Measurements from ENCODE around the gene ENTPD2.

The ENTPD2 gene

DNA sequence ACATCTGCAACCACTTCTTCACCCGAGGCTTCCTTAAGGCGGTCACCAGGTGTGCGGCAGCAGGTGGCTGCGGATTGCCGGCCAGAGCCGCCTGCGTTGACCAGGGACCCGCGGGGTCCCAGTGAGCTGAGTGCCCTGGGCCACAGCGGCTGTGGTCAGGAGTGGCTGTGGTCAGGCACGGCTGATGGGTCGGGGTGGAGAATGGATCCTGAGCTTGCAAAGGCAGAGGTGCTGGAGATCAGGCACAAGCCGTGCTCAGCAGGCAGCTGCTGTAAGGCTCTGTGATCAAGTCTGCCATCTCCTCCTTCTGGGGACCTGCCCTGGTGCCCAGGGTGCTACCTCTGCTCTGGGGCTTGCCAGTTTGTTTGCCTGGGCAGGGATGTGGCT, 25.5 kb upstream of the ENTPD2 start:
- no peak for DNase-seq

DNA sequence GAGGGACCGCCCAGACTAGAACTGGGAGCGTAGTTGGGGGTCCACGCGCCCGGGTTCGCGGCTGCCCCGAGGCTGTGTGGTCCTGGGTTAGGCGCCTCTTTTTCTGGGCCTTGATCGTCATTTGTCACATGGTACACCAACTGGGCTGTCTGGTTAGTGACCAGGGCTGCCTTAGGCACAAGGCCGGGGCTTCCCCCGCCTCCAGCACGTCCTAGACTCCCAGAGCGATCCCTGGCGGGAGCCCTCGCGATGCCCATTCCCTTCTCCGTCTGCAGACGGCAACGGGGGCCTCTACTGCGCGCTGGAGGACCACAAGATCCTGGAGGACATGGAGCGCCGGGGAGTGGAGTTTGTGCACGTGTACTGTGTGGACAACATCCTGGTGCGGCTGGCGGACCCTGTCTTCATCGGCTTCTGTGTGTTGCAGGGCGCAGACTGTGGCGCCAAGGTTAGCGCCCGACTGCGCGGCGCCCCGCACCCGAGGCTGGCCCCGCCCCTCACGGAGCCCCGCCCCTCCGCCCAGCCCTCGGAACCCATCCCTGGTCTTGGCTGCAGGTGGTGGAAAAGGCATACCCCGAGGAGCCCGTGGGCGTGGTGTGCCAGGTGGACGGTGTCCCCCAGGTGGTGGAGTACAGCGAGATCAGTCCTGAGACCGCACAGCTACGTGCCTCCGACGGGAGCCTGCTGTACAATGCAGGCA, 25.0 kb upstream of the ENTPD2 start:
- no peak for DNase-seq

- DNase-seq = peak; percentile 5 to 35
These were observed 24.2 kb upstream of the ENTPD2 start for GRCh38 chr9:137077758-137078693.

GRCh38 chr9:137077010-137077747, 23.3 kb upstream of the ENTPD2 start, which contains the start of gene UAP1L1:
Gene UAP1L1, plus strand, starts transcription at chr9:137077517. Its CDS starts 16 bp downstream, at chr9:137077533.
- peak; percentile 78 to 93 for DNase-seq

- no peak for DNase-seq
These were observed 22.8 kb upstream of the ENTPD2 start for GRCh38 chr9:137076636-137077009.

GRCh38 chr9:137075275-137075775, 21.5 kb upstream of the ENTPD2 start:
- DNase-seq = peak; percentile 64 to 67

DNA sequence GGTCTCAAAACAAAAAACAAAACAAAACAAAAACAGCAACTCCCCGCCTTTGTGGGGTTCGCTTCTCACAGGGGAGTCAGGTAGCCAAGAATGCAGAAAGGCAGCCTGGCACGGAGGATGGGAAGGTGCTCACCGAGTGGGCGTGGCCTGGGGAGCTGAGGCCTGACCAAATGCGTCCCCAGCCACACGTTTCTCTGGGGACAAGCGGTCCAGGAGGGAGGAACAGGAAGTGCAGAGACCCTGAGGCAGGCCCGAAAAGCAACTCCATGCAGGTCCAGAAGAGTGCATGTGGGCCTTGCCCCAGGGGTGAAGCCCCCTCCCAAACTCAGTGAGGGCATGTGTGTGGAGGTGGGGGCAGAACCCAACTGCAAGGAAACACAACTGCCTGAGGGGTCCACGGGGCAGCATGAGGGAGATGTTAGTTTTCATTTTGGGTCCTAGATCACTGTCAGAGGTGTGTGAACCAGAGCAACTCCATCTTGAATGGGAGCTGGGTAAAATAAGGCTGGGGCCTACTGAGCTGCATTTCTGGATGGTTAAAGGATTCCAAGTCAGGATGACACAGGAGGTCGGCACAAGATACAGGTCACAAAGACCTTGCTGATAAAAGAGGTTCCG, 20.9 kb upstream of the ENTPD2 start:
- no peak for DNase-seq

- DNase-seq = no peak
These were observed 20.1 kb upstream of the ENTPD2 start for GRCh38 chr9:137073992-137074399.

GRCh38 chr9:137071282-137071681, 17.4 kb upstream of the ENTPD2 start:
- DNase-seq = no peak

DNA sequence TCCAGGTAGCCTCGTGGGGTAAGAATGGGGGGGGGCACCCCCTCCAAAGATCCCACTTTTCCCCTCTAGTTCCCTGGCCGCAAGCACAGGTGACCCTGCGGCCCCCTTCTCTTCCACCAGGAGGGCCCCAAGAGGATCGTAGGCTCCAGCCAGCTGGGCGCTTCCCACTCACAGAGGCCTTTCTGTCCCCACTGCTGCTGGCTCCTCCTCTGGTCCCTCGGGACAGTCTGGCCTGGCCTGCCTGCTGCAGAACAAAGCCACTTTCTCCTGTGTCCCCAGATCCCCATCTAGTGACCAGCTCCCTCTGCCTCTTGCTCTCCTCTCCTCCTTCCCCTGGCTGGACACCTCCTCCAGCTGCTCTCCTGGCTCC, 17.0 kb upstream of the ENTPD2 start:
- DNase-seq = peak; percentile 25 to 56

- peak; percentile 94 for DNase-seq
These were observed 16.5 kb upstream of the ENTPD2 start, which contains the start of gene SAPCD2 for GRCh38 chr9:137070201-137070905. Gene SAPCD2, minus strand, starts transcription at chr9:137070557. Its CDS starts 97 bp downstream, at chr9:137070460.

DNA sequence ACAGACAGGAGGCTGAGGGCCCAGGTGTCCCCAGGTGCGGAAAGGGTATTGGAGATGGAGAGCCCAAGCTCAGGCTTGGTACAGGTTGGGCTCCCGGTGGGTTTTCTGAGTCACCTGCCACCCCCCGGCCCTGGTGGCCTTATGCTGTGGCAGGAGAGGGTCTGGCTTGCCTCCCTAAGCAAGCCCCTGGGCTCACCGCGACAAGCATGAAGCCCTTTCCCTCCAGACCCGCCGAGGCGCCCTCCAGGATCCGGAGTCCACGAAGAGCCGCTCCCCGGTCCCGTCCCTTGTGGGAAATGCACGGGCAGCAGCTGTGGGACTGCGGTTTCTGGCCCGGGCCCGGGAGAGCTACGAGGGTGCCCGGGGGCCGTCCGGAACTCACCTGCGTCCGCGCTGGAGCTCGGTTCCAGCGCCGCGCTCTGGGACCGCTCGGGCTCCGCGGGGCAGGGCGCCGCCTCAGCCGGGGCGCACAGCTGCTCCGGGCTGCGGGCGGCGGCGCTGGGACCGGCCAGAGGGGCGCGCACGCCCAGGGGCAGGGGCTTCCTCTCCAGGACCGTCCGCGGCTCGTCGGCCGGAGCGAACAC, 15.7 kb upstream of the ENTPD2 start:
- DNase-seq = no peak

DNA sequence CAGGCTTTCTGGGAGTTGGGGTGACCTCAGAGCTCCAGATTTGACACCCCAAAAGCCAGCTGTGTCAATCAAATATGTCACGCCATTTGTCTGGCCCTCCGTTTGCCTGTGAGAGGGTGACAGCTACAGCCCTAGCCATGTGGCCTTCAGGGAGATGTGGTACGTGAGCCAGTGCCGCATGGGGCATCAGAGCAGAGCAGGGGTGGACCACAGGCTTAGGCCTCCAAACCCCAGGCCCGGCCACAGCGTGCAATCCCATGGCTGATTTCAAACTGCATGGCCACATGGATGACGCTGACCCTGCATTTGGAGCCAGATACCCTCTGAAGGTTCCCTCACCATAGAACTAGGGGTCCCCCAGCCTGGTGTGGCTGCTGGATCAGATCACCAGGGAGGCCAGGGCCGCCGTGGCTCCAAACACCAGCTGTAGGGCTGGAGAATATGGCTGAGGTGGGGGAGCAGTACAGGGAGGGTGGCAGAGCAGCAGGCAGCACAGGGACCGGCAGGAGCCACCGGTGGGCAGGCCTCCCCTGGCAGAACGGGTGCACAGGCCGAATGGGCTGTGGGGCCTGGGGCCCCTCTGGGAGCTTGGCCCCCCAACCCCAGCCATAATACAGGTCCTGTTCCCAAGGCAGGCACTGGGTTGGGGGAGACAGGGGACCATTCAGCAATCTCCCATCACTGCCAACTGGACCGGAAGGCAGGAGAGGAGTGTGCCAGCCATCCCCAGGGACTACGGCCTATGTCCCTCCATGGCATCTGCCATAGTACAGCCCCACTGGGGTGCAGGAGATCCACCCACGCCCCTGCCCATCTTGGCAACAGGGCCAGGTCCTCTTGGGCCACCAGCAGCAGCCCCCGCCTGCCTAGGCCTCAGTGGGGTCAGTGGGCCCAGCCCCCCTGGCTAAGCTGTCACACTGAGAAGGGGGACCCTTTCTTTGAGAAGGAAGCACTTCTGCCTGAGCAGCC, 15.0 kb upstream of the ENTPD2 start:
- DNase-seq = no peak

- DNase-seq = peak; percentile 81 to 82
These were observed 14.1 kb upstream of the ENTPD2 start for GRCh38 chr9:137067860-137068538.

DNA sequence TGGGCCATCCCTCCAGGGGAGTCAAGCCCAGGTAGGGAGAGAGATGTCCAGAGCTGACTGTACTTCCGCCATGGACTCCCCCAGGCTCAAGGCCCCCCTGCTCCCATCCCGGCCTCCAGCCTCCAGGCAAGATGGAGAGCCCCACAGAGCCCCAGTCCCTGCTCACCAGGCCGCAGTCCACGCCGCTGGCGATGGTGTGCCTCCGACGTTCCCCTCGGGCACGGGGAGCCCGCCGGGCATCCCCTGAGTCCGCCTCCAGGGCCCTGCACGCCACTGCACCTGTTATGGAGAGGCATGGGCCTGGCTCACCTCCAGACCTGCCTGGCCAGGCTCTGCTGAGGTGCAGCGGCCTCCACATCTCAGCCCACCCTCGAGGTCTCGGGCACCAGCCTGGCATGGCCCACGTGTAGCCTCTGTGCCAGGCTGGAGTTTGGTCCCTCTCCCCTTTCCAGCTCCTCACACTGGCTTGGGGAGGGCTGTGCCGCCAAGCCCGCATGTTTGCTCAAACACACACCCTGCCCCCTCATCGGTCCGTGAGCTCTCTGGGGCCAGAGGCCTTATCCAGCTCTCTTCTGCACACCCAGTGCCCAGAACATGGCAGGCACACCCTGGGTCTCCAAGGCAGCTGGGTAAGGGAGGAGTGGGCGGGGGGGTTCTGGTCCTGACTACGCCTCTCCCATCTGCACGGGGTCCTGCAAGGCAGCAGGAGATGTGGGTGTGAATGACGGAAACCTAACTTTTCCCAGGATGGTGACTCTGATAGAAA, 12.4 kb upstream of the ENTPD2 start:
- DNase-seq = no peak

GRCh38 chr9:137065336-137065967, 11.6 kb upstream of the ENTPD2 start:
- DNase-seq = no peak

GRCh38 chr9:137064880-137065164, 11.0 kb upstream of the ENTPD2 start:
- DNase-seq = no peak
